ENCODE data around the gene LENG8. TPM values are rescaled to one million over a fixed set of nuclear protein-coding genes. Genes with fewer than 3 reads are reported as not detected.

Gene LENG8
- total and polyA plus RNA-seq, 2 of the 13 experiments (the other 11 are each of a cell fraction or from before 2014, with no cell fraction given): 14.3 to 41.9 TPM

GRCh38 chr19:54473892-54474372 is 24.9 kb downstream of the LENG8 start:
- Histone ChIP-seq H3K9ac (ENCODE audit: insufficient read depth, low read depth, low read length) (no peak overlapping the region), H3K36me3 (replicated peaks in 1 of 2; ENCODE audit: control insufficient read depth in 1 of 2, insufficient read depth in 2 of 2, low read length in 2 of 2) (no peaks in the 10 kb centered on the region), H3K4me3 (replicated peaks in 1 of 3; ENCODE audit: insufficient read depth in 1 of 3, low read depth in 2 of 3, low read length in 3 of 3) (no peak overlapping the region), H4K20me1 (ENCODE audit: insufficient read depth, low read length) (no peaks in the 10 kb centered on the region), H3K27me3 (ENCODE audit: control insufficient read depth in 1 of 2, insufficient read depth in 2 of 2, low read length in 2 of 2) (no peaks in the 10 kb centered on the region; a peak in 1 of 5 replicates), H3K9me3 (ENCODE audit: low read length) (no peaks in the 10 kb centered on the region), H3K79me2 (ENCODE audit: insufficient read depth, low read length) (no peaks in the 10 kb centered on the region), H3K4me1 (ENCODE audit: insufficient read depth, low read length) (peaks cover 39% of the 10 kb centered on the region), H2AFZ (ENCODE audit: low read length) (no peak overlapping the region), H3K4me2 (ENCODE audit: low read depth, low read length) (no peak overlapping the region), H3K27ac (ENCODE audit: extremely low read length, insufficient read depth, low read length) (no peak overlapping the region)
- ATAC-seq (no peak), FAIRE-seq (no peak), DNase-seq (ENCODE audit: low spot score) (no peak)
- intact Hi-C loops (cut with micrococcal nuclease; ENCODE audit: unreplicated experiment): no loop called here
- ChIA-PET POLR2A (interaction anchor here (0.7 kb wide), 1 partner anchor 54 kb away, joined by 3 read pairs; no protein-coding TSS in a partner anchor), CTCF (ENCODE audit: low intra/inter-chr PET ratio, low total read pairs) (no interaction called here)
- in situ Hi-C loops (cut with HindIII; ENCODE audit: extremely low pct_ligation_motif_present, low pct_unique_long_range_greater_than_20kb): loop anchor here (10.0 kb wide), 1 partner anchor 201 kb away; no protein-coding TSS in a partner anchor
- WGBS (ENCODE audit: low lambda C conversion rate): 71% methylated on average over 6 of the region's 6 CpGs
- TF ChIP-seq ZMAT5 (CRISPR knock-in tag; IDR thresholded peaks at IDR 0.05; ENCODE audit: borderline replicate concordance, low read depth) (no peak), NONO (IDR thresholded peaks at IDR 0.05) (no peak), NONO (CRISPR knock-in tag; conservative IDR thresholded peaks at IDR 0.05) (no peak), ZNF264 (CRISPR knock-in tag; IDR thresholded peaks at IDR 0.05) (no peak), IKZF1 (IDR thresholded peaks at IDR 0.05) (no peak), STAT5B (CRISPR knock-in tag; IDR thresholded peaks at IDR 0.05) (no peak)
- BruUV-seq (replicated peaks): no TSS peak

- intact Hi-C loops (cut with micrococcal nuclease; ENCODE audit: unreplicated experiment): no loop called here
- no peak for ATAC-seq
- no peak overlapping the region for H3K4me2 ChIP-seq (ENCODE audit: low read depth, low read length)
- H3K9ac ChIP-seq (ENCODE audit: insufficient read depth, low read depth, low read length): no peak overlapping the region
- in situ Hi-C loops (cut with HindIII; ENCODE audit: extremely low pct_ligation_motif_present, low pct_unique_long_range_greater_than_20kb): loop anchor here (10.0 kb wide), 1 partner anchor 199 kb away; no protein-coding TSS in a partner anchor
- no peaks in the 10 kb centered on the region for H3K79me2 ChIP-seq (ENCODE audit: insufficient read depth, low read length)
- H2AFZ ChIP-seq (ENCODE audit: low read length): no peak overlapping the region
- no peak for DNase-seq (ENCODE audit: low spot score)
- TF ChIP-seq MEIS2 (CRISPR knock-in tag; IDR thresholded peaks at IDR 0.05): no peak
- TF ChIP-seq ZSCAN20 (CRISPR knock-in tag; IDR thresholded peaks at IDR 0.05; ENCODE audit: borderline replicate concordance): no peak
- TF ChIP-seq NKX3-1 (CRISPR knock-in tag; IDR thresholded peaks at IDR 0.05): no peak
- TF ChIP-seq RFX5 (IDR thresholded peaks at IDR 0.05; ENCODE audit: low read depth, low read length): no peak
- TF ChIP-seq ZNF549 (CRISPR knock-in tag; IDR thresholded peaks at IDR 0.05): no peak
- TF ChIP-seq RBM39 (IDR thresholded peaks at IDR 0.05; ENCODE audit: low read depth, low read length, poor library complexity, severe bottlenecking): no peak
- no peak for TF ChIP-seq ZNF547 (CRISPR knock-in tag; IDR thresholded peaks at IDR 0.05)
- TF ChIP-seq E2F5 (CRISPR knock-in tag; conservative IDR thresholded peaks at IDR 0.05): no peak
- no peak for TF ChIP-seq PHB2 (IDR thresholded peaks at IDR 0.05; ENCODE audit: partially characterized antibody)
- no peak for TF ChIP-seq ZSCAN25 (CRISPR knock-in tag; IDR thresholded peaks at IDR 0.05)
- POLR2A ChIA-PET: no interaction called here
- peaks cover 35% of the 10 kb centered on the region for H3K4me1 ChIP-seq (ENCODE audit: insufficient read depth, low read length)
- no peaks in the 10 kb centered on the region; a peak in 1 of 5 replicates for H3K27me3 ChIP-seq (ENCODE audit: control insufficient read depth in 1 of 2, insufficient read depth in 2 of 2, low read length in 2 of 2)
- 55% methylated on average over 11 of the region's 11 CpGs for WGBS (ENCODE audit: low lambda C conversion rate)
- no peaks in the 10 kb centered on the region for H4K20me1 ChIP-seq (ENCODE audit: insufficient read depth, low read length)
- H3K4me3 ChIP-seq (replicated peaks in 1 of 3; ENCODE audit: insufficient read depth in 1 of 3, low read depth in 2 of 3, low read length in 3 of 3): no peak overlapping the region
- no peaks in the 10 kb centered on the region for H3K9me3 ChIP-seq (ENCODE audit: low read length)
- CTCF ChIA-PET (ENCODE audit: low intra/inter-chr PET ratio, low total read pairs): no interaction called here
- no TSS peak for BruUV-seq (replicated peaks)
- no peak overlapping the region for H3K27ac ChIP-seq (ENCODE audit: extremely low read length, insufficient read depth, low read length)
- H3K36me3 ChIP-seq (replicated peaks in 1 of 2; ENCODE audit: control insufficient read depth in 1 of 2, insufficient read depth in 2 of 2, low read length in 2 of 2): no peaks in the 10 kb centered on the region
- FAIRE-seq: no peak
Observed at GRCh38 chr19:54475706-54476105, 26.7 kb downstream of the LENG8 start.

Data from HepG2 (cell line).